ENCODE data around the gene AFG1L.

GRCh38 chr6:108286366-108286765 lies 8.5 kb upstream of the AFG1L start:
- TF ChIP-seq POLR2AphosphoS5 (IDR thresholded peaks at IDR 0.05; ENCODE audit: low read depth, low read length), result no peak
- no peak for TF ChIP-seq POLR2A (IDR thresholded peaks at IDR 0.05; ENCODE audit: low read depth, low read length)
- no peak for TF ChIP-seq POU2F2 (IDR thresholded peaks at IDR 0.05; ENCODE audit: low read depth, low read length)
- TF ChIP-seq SPI1 (IDR thresholded peaks at IDR 0.05; ENCODE audit: low read depth, low read length), result no peak
- TF ChIP-seq TAF1 (IDR thresholded peaks at IDR 0.05; ENCODE audit: low read depth, low read length), result no peak

All from GM12891 (cell line).